HL-60 (cell line): ENCODE data around the gene MAX.

Experiments
- GABPA ChIP-seq: IDR thresholded peaks from 2 replicates; pipeline ENCODE4 v1.6.1; 2012; ENCODE audit warnings: low read depth
- POLR2AphosphoS5 ChIP-seq: IDR thresholded peaks from 2 replicates; pipeline ENCODE4 v1.6.1; 2012; ENCODE audit warnings: low read depth
- SPI1 ChIP-seq: IDR thresholded peaks from 2 replicates; pipeline ENCODE4 v1.6.1; 2012; ENCODE audit warnings: low read depth, mild to moderate bottlenecking, borderline replicate concordance
- TF ChIP-seq, protein P1 (sequence below): IDR thresholded peaks from one replicate; pipeline ENCODE4 v1.5.1; 2011; ENCODE audit warnings: low read length, control low read depth, inconsistent platforms; ENCODE audit not compliant: insufficient read depth
- TF ChIP-seq, protein P2 (sequence below): IDR thresholded peaks from 2 replicates; pipeline ENCODE4 v1.6.1; 2012; ENCODE audit warnings: low read depth; ENCODE audit not compliant: insufficient replicate concordance

DNA sequence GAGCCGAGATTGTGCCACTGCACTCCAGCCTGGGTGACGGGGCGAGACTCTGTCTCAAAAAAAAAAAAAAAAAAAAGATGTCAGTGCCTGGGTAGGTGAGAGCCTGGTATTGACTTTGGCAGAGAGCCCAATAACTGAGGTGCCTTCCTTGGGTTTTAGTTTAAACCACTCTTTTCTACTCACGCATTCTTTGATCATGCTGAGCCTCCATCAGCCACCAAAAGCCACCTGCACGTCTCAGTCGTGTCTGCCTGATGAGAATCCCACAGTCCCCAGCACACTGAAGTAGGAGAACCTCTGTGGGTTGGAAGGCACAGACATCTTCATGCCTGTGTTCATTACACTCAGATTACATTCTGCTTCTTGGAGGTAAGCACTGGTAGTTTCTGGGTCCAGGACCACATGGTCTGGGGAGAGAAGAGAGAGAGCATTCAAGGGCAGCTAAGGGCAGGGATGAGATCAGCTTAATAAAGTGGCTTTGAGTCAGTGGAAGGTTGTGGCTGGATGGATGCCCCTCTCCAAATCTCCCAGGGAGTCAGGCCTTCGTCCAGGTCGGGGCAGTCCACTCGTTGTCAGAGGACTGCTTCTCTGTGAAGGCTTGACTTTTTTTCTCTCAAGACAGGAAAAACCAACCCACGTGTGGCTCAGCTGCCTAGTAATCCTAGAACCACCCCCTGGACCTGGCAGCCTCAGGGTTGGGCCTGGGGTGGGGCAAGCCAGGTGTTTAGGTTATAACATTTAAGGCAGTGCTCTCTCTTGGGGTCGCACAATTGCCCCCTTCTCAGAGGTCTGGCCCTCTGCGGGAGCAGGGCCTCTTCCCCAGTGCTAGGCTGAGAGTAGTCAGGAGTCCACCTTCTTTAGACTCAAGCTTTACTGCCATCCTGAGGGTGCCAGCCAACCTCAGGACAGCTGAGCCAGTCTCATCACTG, 32.6 kb upstream of the MAX start:
- TF ChIP-seq, protein P1, sequence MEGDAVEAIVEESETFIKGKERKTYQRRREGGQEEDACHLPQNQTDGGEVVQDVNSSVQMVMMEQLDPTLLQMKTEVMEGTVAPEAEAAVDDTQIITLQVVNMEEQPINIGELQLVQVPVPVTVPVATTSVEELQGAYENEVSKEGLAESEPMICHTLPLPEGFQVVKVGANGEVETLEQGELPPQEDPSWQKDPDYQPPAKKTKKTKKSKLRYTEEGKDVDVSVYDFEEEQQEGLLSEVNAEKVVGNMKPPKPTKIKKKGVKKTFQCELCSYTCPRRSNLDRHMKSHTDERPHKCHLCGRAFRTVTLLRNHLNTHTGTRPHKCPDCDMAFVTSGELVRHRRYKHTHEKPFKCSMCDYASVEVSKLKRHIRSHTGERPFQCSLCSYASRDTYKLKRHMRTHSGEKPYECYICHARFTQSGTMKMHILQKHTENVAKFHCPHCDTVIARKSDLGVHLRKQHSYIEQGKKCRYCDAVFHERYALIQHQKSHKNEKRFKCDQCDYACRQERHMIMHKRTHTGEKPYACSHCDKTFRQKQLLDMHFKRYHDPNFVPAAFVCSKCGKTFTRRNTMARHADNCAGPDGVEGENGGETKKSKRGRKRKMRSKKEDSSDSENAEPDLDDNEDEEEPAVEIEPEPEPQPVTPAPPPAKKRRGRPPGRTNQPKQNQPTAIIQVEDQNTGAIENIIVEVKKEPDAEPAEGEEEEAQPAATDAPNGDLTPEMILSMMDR, result no peak
- TF ChIP-seq SPI1 (no peak), GABPA (no peak), POLR2AphosphoS5 (no peak)
- TF ChIP-seq, protein P2, sequence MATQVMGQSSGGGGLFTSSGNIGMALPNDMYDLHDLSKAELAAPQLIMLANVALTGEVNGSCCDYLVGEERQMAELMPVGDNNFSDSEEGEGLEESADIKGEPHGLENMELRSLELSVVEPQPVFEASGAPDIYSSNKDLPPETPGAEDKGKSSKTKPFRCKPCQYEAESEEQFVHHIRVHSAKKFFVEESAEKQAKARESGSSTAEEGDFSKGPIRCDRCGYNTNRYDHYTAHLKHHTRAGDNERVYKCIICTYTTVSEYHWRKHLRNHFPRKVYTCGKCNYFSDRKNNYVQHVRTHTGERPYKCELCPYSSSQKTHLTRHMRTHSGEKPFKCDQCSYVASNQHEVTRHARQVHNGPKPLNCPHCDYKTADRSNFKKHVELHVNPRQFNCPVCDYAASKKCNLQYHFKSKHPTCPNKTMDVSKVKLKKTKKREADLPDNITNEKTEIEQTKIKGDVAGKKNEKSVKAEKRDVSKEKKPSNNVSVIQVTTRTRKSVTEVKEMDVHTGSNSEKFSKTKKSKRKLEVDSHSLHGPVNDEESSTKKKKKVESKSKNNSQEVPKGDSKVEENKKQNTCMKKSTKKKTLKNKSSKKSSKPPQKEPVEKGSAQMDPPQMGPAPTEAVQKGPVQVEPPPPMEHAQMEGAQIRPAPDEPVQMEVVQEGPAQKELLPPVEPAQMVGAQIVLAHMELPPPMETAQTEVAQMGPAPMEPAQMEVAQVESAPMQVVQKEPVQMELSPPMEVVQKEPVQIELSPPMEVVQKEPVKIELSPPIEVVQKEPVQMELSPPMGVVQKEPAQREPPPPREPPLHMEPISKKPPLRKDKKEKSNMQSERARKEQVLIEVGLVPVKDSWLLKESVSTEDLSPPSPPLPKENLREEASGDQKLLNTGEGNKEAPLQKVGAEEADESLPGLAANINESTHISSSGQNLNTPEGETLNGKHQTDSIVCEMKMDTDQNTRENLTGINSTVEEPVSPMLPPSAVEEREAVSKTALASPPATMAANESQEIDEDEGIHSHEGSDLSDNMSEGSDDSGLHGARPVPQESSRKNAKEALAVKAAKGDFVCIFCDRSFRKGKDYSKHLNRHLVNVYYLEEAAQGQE, result no peak
